GM19397 (cell line): ENCODE measurements around the gene HOXD4.

Experiments used
- ATAC-seq: cut with Tn5 transposase; IDR thresholded peaks from one replicate; pipeline ENCODE4 v1.9.1; 2021; ENCODE audit warnings: mild to moderate bottlenecking, moderate library complexity; ENCODE audit not compliant: unreplicated experiment

HOXD4 gene

GRCh38 chr2:176151442-176152287 is at the start of gene HOXD4:
Gene HOXD4, plus strand, starts transcription at chr2:176151550. Its CDS starts 84 bp downstream, at chr2:176151634.
- ATAC-seq, result no peak

GRCh38 chr2:176101842-176102241 is 49.5 kb upstream of the HOXD4 start:
- ATAC-seq, result no peak

GRCh38 chr2:176102309-176102866 is 49.0 kb upstream of the HOXD4 start:
- no peak for ATAC-seq

- no peak for ATAC-seq
These were observed 48.2 kb upstream of the HOXD4 start for GRCh38 chr2:176103194-176103593.

- ATAC-seq, result no peak
These were observed 47.5 kb upstream of the HOXD4 start for GRCh38 chr2:176103742-176104315.

GRCh38 chr2:176104316-176105077 is 46.9 kb upstream of the HOXD4 start:
- ATAC-seq, result no peak

GRCh38 chr2:176105078-176105729 is 46.1 kb upstream of the HOXD4 start:
- ATAC-seq, result no peak

- ATAC-seq, result no peak
These were observed 45.4 kb upstream of the HOXD4 start for GRCh38 chr2:176105730-176106580.

- ATAC-seq, result no peak
These were observed 44.5 kb upstream of the HOXD4 start, which contains the start of gene HOXD11 for GRCh38 chr2:176106581-176107539. Gene HOXD11, plus strand, starts transcription at chr2:176107280. Its CDS starts 76 bp downstream, at chr2:176107356.

GRCh38 chr2:176107731-176108181 is 43.6 kb upstream of the HOXD4 start:
- no peak for ATAC-seq

GRCh38 chr2:176109192-176109901 is 42.0 kb upstream of the HOXD4 start:
- ATAC-seq, result no peak

GRCh38 chr2:176109946-176110345 is 41.4 kb upstream of the HOXD4 start:
- no peak for ATAC-seq

- ATAC-seq, result no peak
These were observed 40.7 kb upstream of the HOXD4 start for GRCh38 chr2:176110415-176111308.

GRCh38 chr2:176111309-176111663 is 40.1 kb upstream of the HOXD4 start:
- ATAC-seq, result no peak

GRCh38 chr2:176111846-176112374 is 39.4 kb upstream of the HOXD4 start:
- ATAC-seq, result no peak

GRCh38 chr2:176112375-176113302 is 38.7 kb upstream of the HOXD4 start:
- ATAC-seq, result no peak
